Astrocyte (in vitro differentiated cells and primary cell): ENCODE results near the gene STMND1. TPM values are rescaled to one million over a fixed set of nuclear protein-coding genes. Genes with fewer than 3 reads are reported as not detected.

Source experiments
- DNase-seq: peaks from one replicate; pipeline ENCODE4 v3.0.0-alpha.2; 2010; ENCODE audit warnings: low read depth
- FAIRE-seq: peaks from 2 replicates; lab custom pipeline; 2011; peaks lifted over from hg19 to GRCh38; lab: Jason Lieb, UNC
- H2AFZ ChIP-seq: 2 replicates; pipeline ENCODE4 v1.6.0; 2012; ENCODE audit warnings: low read depth, low read length, inconsistent platforms
- H3K27ac ChIP-seq: 2 replicates; pipeline ENCODE4 v1.5.1; 2011; ENCODE audit warnings: low read depth, low read length, inconsistent platforms
- H3K27me3 ChIP-seq: 2 replicates; pipeline ENCODE4 v1.6.0; 2011; ENCODE audit warnings: low read length, inconsistent platforms; ENCODE audit not compliant: insufficient read depth
- H3K36me3 ChIP-seq: 2 replicates; pipeline ENCODE4 v1.5.1; 2011; ENCODE audit warnings: low read length, inconsistent platforms; ENCODE audit not compliant: insufficient read depth
- H3K4me1 ChIP-seq: 2 replicates; pipeline ENCODE4 v1.5.1; 2011; ENCODE audit warnings: low read length, inconsistent platforms; ENCODE audit not compliant: insufficient read depth
- H3K4me2 ChIP-seq: 2 replicates; pipeline ENCODE4 v1.6.0; 2012; ENCODE audit warnings: low read length, inconsistent platforms
- H3K4me3 ChIP-seq: 2 replicates; pipeline ENCODE4 v1.5.1; 2011; ENCODE audit warnings: low read depth, mild to moderate bottlenecking, low read length, inconsistent platforms; ENCODE audit not compliant: insufficient read depth
- H3K79me2 ChIP-seq: 2 replicates; pipeline ENCODE4 v1.6.0; 2012; ENCODE audit warnings: mild to moderate bottlenecking, low read length, inconsistent platforms; ENCODE audit not compliant: insufficient read depth
- H3K9ac ChIP-seq: 2 replicates; pipeline ENCODE4 v1.6.0; 2012; ENCODE audit warnings: mild to moderate bottlenecking, low read length, inconsistent platforms
- H3K9me3 ChIP-seq: 2 replicates; pipeline ENCODE4 v1.5.1; 2012; ENCODE audit warnings: low read depth, mild to moderate bottlenecking, low read length, inconsistent platforms; ENCODE audit not compliant: insufficient read depth
- H4K20me1 ChIP-seq: 2 replicates; pipeline ENCODE4 v1.6.0; 2012; ENCODE audit warnings: low read length, inconsistent platforms; ENCODE audit not compliant: insufficient read depth
- H3K27ac Mint-ChIP-seq: one replicate; pipeline ENCODE4 v1.8.0; 2021; ENCODE audit warnings: mild to moderate bottlenecking, mixed read lengths; ENCODE audit not compliant: unreplicated experiment
- H3K27me3 Mint-ChIP-seq: one replicate; pipeline ENCODE4 v1.8.0; 2021; ENCODE audit warnings: low read depth, mixed read lengths; ENCODE audit not compliant: unreplicated experiment
- H3K36me3 Mint-ChIP-seq: one replicate; pipeline ENCODE4 v1.8.0; 2021; ENCODE audit warnings: low read depth, mixed read lengths; ENCODE audit not compliant: unreplicated experiment
- H3K4me1 Mint-ChIP-seq: one replicate; pipeline ENCODE4 v1.8.0; 2021; ENCODE audit warnings: low read depth, mixed read lengths; ENCODE audit not compliant: unreplicated experiment
- H3K4me3 Mint-ChIP-seq: one replicate; pipeline ENCODE4 v1.8.0; 2021; ENCODE audit warnings: mild to moderate bottlenecking, moderate library complexity, mixed read lengths; ENCODE audit not compliant: unreplicated experiment
- H3K9me3 Mint-ChIP-seq: one replicate; pipeline ENCODE4 v1.8.0; 2021; ENCODE audit warnings: mild to moderate bottlenecking, mixed read lengths; ENCODE audit not compliant: unreplicated experiment
- EZH2 ChIP-seq: IDR thresholded peaks from 2 replicates; pipeline ENCODE4 v1.6.1; 2012; ENCODE audit warnings: mild to moderate bottlenecking, low read length, inconsistent platforms; ENCODE audit not compliant: insufficient read depth
- total RNA-seq: library from RNA; stranded (reverse); gene quantifications from 2 replicates; pipeline ENCODE4 v1.2.1, GENCODE V29; 2021
- TF ChIP-seq, protein P1 (sequence below): IDR thresholded peaks from 2 replicates; pipeline ENCODE4 v1.5.1; 2011; ENCODE audit warnings: low read depth, mild to moderate bottlenecking, inconsistent platforms, low read length, moderate library complexity; ENCODE audit not compliant: insufficient read depth

STMND1 gene
- total RNA-seq, 1 donor from 2014 or later: 0.16 TPM

DNA sequence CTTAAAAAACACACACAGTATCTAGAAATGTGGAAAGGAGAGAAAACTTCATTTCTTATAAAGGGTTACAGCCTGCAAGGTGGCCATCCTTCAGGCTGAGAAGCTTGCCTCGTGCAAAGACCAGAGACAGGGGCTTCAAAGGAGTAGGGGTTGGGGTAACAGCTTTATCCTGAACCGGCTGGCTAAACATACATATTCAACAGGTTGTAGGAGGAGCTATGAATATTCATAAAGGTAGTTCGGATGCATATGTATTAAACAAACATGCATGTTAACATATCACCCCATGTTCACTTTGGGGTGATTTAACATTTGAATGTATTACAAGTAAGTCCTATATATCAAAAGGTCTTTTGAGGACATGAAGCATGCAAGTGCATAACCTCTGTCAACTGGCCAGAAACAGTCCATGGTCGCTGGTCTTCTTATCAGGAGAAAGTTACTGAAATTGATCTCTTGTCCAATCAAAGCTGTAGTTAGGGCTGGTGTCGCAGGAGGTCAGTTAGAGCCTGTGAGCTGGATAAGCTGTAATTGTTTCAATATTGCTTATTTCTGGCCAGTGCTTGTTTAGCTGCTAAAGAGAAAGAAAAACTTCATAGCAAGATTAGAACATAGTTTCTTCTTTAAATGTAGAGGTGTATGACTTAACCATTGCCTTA lies 2.3 kb upstream of the STMND1 start:
- Histone ChIP-seq H3K9ac (no peak overlapping the region), H4K20me1 (no peaks in the 10 kb centered on the region), H3K36me3 (no peaks in the 10 kb centered on the region), H3K9me3 (no peaks in the 10 kb centered on the region), H2AFZ (no peak overlapping the region), H3K4me2 (no peak overlapping the region), H3K4me3 (no peak overlapping the region), H3K27me3 (peaks cover 26% of the 10 kb centered on the region), H3K4me1 (peaks cover 10% of the 10 kb centered on the region), H3K27ac (no peak overlapping the region), H3K79me2 (no peaks in the 10 kb centered on the region)
- Mint-ChIP-seq H3K4me3 (no peak overlapping the region), H3K4me1 (peaks cover 15% of the 10 kb centered on the region), H3K9me3 (peaks cover 2% of the 10 kb centered on the region), H3K27me3 (peaks cover 35% of the 10 kb centered on the region), H3K36me3 (no peaks in the 10 kb centered on the region), H3K27ac (no peak overlapping the region)
- FAIRE-seq: no peak
- no peak for TF ChIP-seq EZH2
- TF ChIP-seq, protein P1, sequence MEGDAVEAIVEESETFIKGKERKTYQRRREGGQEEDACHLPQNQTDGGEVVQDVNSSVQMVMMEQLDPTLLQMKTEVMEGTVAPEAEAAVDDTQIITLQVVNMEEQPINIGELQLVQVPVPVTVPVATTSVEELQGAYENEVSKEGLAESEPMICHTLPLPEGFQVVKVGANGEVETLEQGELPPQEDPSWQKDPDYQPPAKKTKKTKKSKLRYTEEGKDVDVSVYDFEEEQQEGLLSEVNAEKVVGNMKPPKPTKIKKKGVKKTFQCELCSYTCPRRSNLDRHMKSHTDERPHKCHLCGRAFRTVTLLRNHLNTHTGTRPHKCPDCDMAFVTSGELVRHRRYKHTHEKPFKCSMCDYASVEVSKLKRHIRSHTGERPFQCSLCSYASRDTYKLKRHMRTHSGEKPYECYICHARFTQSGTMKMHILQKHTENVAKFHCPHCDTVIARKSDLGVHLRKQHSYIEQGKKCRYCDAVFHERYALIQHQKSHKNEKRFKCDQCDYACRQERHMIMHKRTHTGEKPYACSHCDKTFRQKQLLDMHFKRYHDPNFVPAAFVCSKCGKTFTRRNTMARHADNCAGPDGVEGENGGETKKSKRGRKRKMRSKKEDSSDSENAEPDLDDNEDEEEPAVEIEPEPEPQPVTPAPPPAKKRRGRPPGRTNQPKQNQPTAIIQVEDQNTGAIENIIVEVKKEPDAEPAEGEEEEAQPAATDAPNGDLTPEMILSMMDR: no peak
- no peak for DNase-seq

- Histone ChIP-seq H3K79me2 (no peaks in the 10 kb centered on the region), H3K4me3 (no peak overlapping the region), H3K9me3 (no peaks in the 10 kb centered on the region), H4K20me1 (no peaks in the 10 kb centered on the region), H3K4me2 (no peak overlapping the region), H3K4me1 (peaks cover 10% of the 10 kb centered on the region), H3K27ac (no peak overlapping the region), H3K9ac (no peak overlapping the region), H3K36me3 (no peaks in the 10 kb centered on the region), H3K27me3 (peaks cover 26% of the 10 kb centered on the region), H2AFZ (no peak overlapping the region)
- no peak for TF ChIP-seq EZH2
- TF ChIP-seq, protein P1: no peak
- no peak overlapping the region for H3K4me3 Mint-ChIP-seq
- H3K27me3 Mint-ChIP-seq: peaks cover 35% of the 10 kb centered on the region
- no peak for FAIRE-seq
- H3K36me3 Mint-ChIP-seq: no peaks in the 10 kb centered on the region
- H3K9me3 Mint-ChIP-seq: peaks cover 2% of the 10 kb centered on the region
- no peak for DNase-seq
- peaks cover 13% of the 10 kb centered on the region for H3K4me1 Mint-ChIP-seq
- no peak overlapping the region for H3K27ac Mint-ChIP-seq
Observed at GRCh38 chr6:17100806-17101205, 1.0 kb upstream of the STMND1 start.

DNA sequence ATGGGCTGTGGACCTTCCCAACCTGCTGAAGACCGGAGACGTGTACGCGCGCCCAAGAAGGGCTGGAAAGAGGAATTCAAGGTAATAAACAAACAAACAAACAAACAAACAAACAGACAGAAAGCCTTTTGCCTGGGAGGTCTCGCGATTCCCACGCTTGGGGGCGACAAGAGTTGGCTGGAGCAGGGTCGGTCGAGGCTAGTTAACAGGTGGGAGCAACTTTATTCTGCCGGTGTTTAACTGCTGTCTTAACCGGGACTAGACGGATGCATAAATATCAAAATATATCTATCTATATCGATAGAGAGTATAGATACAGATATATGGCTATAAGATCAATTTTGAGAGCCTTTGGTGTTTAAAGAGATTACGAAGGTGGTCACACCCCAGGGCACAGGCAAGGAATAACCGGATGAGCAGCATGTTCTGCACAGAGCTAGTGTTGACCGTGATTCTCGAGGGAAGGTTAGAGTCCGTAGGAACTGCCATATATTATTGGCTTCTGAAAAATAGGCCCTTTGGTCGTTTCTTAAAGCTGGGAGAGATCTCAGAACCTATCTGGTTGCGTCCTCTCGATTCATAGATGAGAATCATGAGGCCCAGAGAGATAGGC lies 514 bp downstream of the STMND1 start:
- DNase-seq: no peak
- no peaks in the 10 kb centered on the region for H3K9me3 ChIP-seq
- H3K9ac ChIP-seq: peak overlapping the region; percentile 28
- H3K9me3 Mint-ChIP-seq: peaks cover 2% of the 10 kb centered on the region
- peak overlapping the region; percentile 83 for H3K4me3 Mint-ChIP-seq
- H3K36me3 ChIP-seq: no peaks in the 10 kb centered on the region
- TF ChIP-seq EZH2: no peak
- TF ChIP-seq, protein P1: no peak
- H3K4me3 ChIP-seq: peak overlapping the region; percentile 63
- H3K36me3 Mint-ChIP-seq: no peaks in the 10 kb centered on the region
- peaks cover 5% of the 10 kb centered on the region for H3K4me1 Mint-ChIP-seq
- H4K20me1 ChIP-seq: no peaks in the 10 kb centered on the region
- H2AFZ ChIP-seq: peak overlapping the region; percentile 60
- H3K27ac Mint-ChIP-seq: no peak overlapping the region
- peak overlapping the region; percentile 94 for H3K4me2 ChIP-seq
- peaks cover 10% of the 10 kb centered on the region for H3K4me1 ChIP-seq
- no peaks in the 10 kb centered on the region for H3K79me2 ChIP-seq
- H3K27ac ChIP-seq: no peak overlapping the region
- no peak for FAIRE-seq
- H3K27me3 Mint-ChIP-seq: peaks cover 36% of the 10 kb centered on the region
- H3K27me3 ChIP-seq: peaks cover 26% of the 10 kb centered on the region
